ENCODE results near the gene USP34. TPM values are rescaled to one million over a fixed set of nuclear protein-coding genes. Genes with fewer than 3 reads are reported as not detected.

USP34 gene
- total RNA-seq, 4 donors from 2014 or later: 49.5 to 129 (median 84.9) TPM

DNA sequence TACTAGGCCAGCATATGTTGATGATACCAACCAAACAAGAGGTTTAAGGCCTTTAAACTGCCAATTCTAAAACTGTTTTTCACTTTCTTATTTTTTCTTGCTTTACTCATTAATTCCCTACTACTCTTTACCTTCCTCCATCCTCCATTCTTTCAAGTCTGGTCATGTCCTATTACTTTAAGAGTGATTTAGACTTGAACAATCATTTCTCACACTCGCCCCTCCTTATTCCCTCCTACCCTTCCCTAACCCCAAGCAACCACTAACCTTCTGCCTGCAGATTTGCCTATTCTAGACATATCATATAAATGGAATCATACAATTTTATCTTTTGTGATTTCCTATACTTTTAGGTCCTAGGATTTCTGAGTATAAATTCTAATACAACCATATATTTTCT lies 127.7 kb downstream of the USP34 start:
- intact Hi-C loops (cut with DNase I): no loop called here
- H3K27ac ChIP-seq: no peak overlapping the region
- no peaks in the 10 kb centered on the region for H3K9me3 ChIP-seq
- H3K27me3 ChIP-seq: no peaks in the 10 kb centered on the region
- peaks cover 0 to 3% (median 0%) of the 10 kb centered on the region in 3 donors for H3K4me1 ChIP-seq
- WGBS, 2 donors: 64 to 75% methylated on average over 1 of the region's 1 CpG
- TF ChIP-seq, protein P1, sequence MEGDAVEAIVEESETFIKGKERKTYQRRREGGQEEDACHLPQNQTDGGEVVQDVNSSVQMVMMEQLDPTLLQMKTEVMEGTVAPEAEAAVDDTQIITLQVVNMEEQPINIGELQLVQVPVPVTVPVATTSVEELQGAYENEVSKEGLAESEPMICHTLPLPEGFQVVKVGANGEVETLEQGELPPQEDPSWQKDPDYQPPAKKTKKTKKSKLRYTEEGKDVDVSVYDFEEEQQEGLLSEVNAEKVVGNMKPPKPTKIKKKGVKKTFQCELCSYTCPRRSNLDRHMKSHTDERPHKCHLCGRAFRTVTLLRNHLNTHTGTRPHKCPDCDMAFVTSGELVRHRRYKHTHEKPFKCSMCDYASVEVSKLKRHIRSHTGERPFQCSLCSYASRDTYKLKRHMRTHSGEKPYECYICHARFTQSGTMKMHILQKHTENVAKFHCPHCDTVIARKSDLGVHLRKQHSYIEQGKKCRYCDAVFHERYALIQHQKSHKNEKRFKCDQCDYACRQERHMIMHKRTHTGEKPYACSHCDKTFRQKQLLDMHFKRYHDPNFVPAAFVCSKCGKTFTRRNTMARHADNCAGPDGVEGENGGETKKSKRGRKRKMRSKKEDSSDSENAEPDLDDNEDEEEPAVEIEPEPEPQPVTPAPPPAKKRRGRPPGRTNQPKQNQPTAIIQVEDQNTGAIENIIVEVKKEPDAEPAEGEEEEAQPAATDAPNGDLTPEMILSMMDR (IDR thresholded peaks at IDR 0.05): no peak
- TF ChIP-seq POLR2A (IDR thresholded peaks at IDR 0.05): no peak
- no peak overlapping the region for H3K4me3 ChIP-seq
- no peak for DNase-seq
- peaks cover 0 to 92% (median 13%) of the 10 kb centered on the region in 3 donors for H3K36me3 ChIP-seq

DNA sequence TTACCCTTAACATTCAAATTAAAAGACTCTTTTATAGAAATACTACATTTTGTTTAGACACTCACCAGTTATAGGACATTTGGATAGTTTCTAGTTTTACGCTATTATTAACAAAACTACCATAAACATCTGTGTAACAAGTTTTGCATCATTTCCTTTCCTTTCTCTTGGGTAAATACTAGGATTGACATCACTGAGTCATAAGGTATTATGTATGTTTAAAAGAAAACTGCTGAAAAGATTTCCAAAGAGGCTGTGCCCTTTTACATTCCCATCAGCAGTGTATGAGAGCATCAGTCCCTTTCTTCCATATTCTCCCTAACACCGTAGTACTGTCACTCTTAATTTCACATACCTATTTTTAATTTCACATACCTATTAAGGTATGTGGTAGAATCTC lies 130.6 kb downstream of the USP34 start:
- Histone ChIP-seq H3K27me3 (no peaks in the 10 kb centered on the region), H3K4me1 (no peaks in the 10 kb centered on the region), H3K36me3 (peaks cover 0 to 87% (median 16%) of the 10 kb centered on the region in 3 donors), H3K9me3 (no peaks in the 10 kb centered on the region), H3K27ac (no peak overlapping the region), H3K4me3 (no peak overlapping the region)
- TF ChIP-seq, protein P1 (IDR thresholded peaks at IDR 0.05): no peak
- TF ChIP-seq POLR2A (IDR thresholded peaks at IDR 0.05): no peak
- no peak for DNase-seq
- intact Hi-C loops (cut with DNase I): no loop called here
- 59 to 83% methylated on average over 2 of the region's 2 CpGs for WGBS, 2 donors

DNA sequence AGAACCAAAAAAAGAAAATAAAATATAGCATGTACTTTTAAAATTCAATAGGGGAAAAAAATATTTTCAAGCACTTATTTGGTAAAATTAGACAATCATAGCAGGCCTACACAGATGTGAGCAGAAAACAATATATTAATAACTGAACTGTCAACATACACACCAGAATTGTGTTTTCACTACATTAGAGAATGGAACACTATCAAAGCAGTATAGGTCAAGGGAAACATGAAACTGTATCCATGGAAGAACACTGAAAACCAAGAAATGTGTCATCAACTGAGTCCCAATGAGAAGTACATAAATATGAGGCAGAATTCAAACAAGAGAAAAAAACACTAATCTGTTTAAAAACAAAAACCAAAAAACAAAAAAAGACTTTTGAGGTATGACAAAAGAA lies 132.4 kb downstream of the USP34 start:
- no peaks in the 10 kb centered on the region for H3K9me3 ChIP-seq
- H3K4me1 ChIP-seq: no peaks in the 10 kb centered on the region
- H3K4me3 ChIP-seq: no peak overlapping the region
- H3K36me3 ChIP-seq: peaks cover 0 to 79% (median 10%) of the 10 kb centered on the region in 3 donors
- no peak for DNase-seq
- H3K27me3 ChIP-seq: no peaks in the 10 kb centered on the region
- TF ChIP-seq, protein P1 (IDR thresholded peaks at IDR 0.05): no peak
- no peak for TF ChIP-seq POLR2A (IDR thresholded peaks at IDR 0.05)
- intact Hi-C loops (cut with DNase I): no loop called here
- H3K27ac ChIP-seq: no peak overlapping the region

DNA sequence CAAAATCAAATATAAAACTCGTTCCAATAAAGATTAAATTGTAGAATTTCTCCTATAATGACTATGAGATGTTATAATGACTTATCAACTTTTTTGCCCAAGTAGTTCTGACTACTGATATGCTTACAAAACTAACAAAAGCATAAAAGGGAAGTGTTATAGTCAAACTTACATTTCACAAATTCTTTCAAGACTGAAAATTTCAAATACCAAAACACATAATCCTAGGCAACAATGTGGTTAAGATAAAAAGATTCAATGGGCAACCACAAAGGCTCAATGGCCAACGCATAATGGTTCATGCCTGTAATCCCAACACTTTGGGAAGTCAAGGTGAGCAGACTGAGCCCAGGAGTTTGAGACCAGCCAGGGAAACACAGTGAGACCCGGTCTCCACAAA lies 135.7 kb downstream of the USP34 start:
- intact Hi-C loops (cut with DNase I): no loop called here
- DNase-seq: no peak
- H3K9me3 ChIP-seq: no peaks in the 10 kb centered on the region
- WGBS, 2 donors: 82 to 92% methylated on average over 3 of the region's 3 CpGs
- no peak overlapping the region for H3K27ac ChIP-seq
- TF ChIP-seq, protein P1 (IDR thresholded peaks at IDR 0.05): no peak
- no peak for TF ChIP-seq POLR2A (IDR thresholded peaks at IDR 0.05)
- H3K27me3 ChIP-seq: no peaks in the 10 kb centered on the region
- no peak overlapping the region for H3K4me3 ChIP-seq
- peaks cover 0 to 83% (median 13%) of the 10 kb centered on the region in 3 donors for H3K36me3 ChIP-seq
- H3K4me1 ChIP-seq: no peaks in the 10 kb centered on the region

DNA sequence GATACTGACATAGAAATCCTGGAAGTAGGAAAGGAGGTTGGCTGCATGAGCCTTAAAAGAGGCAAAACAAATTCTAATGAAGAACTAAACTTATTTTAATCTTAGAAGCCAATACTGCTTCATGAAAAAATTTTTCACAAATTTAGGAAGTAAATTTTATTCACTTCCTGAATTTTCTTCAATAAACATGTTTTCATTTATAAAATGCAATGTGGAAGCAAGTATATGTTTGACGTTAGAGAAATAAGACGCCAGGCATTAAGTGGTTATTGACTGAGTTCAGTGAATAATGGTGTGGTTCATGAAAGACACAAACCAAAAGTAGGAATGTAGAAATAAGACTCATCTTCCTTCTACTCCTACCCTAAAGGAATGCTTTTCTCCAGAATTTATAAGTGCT lies 136.4 kb downstream of the USP34 start:
- Histone ChIP-seq H3K9me3 (no peaks in the 10 kb centered on the region), H3K36me3 (peaks cover 0 to 85% (median 13%) of the 10 kb centered on the region in 3 donors), H3K27ac (no peak overlapping the region), H3K4me1 (no peaks in the 10 kb centered on the region), H3K27me3 (no peaks in the 10 kb centered on the region), H3K4me3 (no peak overlapping the region)
- intact Hi-C loops (cut with DNase I): no loop called here
- TF ChIP-seq, protein P1 (IDR thresholded peaks at IDR 0.05): no peak
- no peak for TF ChIP-seq POLR2A (IDR thresholded peaks at IDR 0.05)
- no peak for DNase-seq
- 74 to 82% methylated on average over 2 of the region's 2 CpGs for WGBS, 2 donors

Data from esophagus squamous epithelium (tissue), 5 donors.